Skin epidermis (tissue), 12 donors: Measurements from ENCODE around the gene CR2.
"Not testable (repeated sequence)": the region's sequence is repeated elsewhere in the genome, so short reads cannot be mapped to it uniquely, and the experiment has no call there.

Source experiments
- H3K27ac ChIP-seq, 21 experiments: fragments of 200-600 bp; sonication (generic) in 11 of 21; one replicate each; pipeline ENCODE4 v1.5.0; 2020; ENCODE audit warnings: mild to moderate bottlenecking in 3 of 21, inconsistent platforms in 2 of 21, moderate library complexity in 2 of 21
- H3K4me3 ChIP-seq, 7 experiments: fragments of 200-600 bp; sonication (generic) in 2 of 7; one replicate each; pipeline ENCODE4 v1.5.0; 2020; ENCODE audit warnings: inconsistent platforms in 2 of 7, mild to moderate bottlenecking in 2 of 7, moderate library complexity in 1 of 7

The CR2 gene

DNA sequence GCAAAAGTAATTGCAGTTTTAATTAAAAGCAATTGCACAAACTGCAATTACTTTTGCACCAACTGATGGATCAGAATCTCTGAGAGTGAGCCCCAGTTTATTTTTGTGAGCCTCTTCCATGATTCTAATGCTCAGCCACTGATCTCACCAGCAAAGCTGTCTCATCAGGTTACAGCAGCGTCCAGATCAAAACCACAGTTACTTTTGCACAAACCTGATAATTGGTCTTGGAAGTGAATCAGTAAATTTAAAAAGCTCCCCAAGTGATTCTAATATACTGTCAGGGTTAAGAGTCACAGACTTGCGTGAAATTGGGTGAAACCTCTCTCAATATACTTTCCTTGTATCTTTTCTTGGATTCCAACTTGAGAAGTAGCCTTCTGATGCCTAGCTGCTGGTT, 13.5 kb upstream of the CR2 start:
- Histone ChIP-seq H3K27ac (no peak overlapping the region), H3K4me3 (no peak overlapping the region)

DNA sequence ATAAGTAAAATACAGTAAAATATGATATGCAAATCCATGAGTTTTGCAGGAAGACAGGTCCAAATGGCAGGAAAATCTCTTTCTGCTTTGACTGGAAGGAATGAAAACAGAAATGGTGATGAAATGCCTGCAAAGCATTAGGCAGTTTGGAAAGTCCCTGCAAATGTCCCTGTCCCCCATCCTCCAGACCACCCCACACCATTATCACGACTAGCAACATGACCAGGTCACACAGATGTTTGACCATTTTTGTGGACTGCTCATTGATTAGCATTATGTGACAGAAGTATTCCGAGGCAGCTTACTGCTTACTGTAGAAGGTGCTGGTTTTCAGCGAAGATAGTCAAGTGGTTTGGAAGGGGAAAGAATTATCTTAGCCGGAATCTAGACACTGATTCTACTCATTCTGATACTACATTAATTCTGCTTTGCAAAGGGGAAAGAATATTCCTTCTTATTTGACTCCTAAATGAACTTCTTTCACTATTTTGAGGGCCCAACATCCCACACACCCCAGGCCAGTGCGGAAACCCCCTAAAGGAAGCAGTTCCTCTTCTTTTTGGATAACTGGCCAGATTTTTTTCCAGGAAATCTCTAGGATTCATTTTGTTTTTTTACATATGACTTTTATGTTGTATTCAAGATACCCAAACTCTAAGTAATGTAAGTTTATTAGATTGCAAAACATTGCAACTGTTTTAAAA, 9.5 kb upstream of the CR2 start:
- H3K27ac ChIP-seq = no peak overlapping the region
- no peak overlapping the region for H3K4me3 ChIP-seq

DNA sequence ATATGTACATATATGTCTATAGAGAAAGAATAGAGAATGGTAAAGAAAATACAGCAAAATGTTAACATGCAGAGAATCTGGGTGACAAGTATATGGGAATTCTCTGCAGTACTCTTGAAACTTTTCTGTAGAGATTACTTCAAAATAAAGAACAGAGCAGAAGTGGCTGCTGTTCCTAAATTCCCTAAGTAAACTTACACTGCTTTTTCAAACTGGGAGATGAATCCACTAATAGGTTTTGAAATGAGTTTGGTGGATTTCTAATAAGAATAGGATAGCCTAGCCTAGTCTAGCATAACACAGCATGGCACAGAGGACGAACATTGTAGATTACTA, 450 bp upstream of the CR2 start:
- H3K4me3 ChIP-seq = peak overlapping the region in 2 of 7 experiments; percentile 5 to 42

DNA sequence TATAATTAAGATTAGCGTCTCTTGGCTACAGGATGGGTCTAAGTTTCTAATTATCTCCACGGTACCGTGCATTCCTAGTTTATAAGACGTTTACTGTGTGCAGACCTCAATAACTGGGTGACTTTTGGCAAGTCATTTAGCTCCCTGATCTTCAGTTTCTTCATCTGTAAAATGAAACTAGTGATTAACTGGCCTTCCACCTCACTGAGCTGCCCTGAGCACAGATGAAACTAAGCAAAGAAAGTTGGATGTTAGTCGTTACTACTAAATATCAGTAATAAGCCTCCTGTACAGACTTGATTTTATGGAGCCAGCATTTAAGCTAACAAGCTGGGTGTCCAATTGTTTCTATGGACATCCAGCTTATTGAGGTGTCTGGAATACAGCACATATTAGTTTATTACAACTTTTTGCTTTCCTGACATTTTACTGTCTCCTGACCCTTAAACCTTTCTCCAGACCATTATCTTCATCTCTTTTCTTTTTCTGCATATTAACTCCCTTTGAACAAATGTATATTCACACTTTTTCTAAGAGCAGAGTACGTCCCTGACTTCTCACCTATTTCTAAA, 1.1 kb downstream of the CR2 start:
- Histone ChIP-seq H3K4me3 (no peak overlapping the region), H3K27ac (no peak overlapping the region)

More for the DNA sequence above, 450 bp upstream of the CR2 start:
- H3K27ac ChIP-seq = no peak overlapping the region

DNA sequence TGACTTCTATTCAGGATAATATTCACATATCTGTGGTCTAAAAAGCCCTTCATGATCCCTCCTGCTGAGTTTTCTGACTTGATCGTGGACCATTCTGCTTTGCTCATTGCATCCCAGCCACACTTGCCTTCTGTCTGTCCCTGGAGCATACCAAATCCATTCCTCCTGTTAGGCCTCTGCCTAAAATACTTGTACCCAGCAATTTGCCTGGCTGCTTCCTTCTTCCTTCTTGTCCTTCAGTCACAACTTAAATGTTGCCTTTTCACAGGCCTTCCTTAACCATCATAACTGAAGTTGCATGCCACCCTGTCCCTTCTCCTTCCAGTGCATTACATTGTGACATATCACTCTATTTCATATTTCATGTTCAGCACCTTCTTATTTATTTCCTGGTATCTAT, 4.3 kb downstream of the CR2 start:
- no peak overlapping the region for H3K27ac ChIP-seq

DNA sequence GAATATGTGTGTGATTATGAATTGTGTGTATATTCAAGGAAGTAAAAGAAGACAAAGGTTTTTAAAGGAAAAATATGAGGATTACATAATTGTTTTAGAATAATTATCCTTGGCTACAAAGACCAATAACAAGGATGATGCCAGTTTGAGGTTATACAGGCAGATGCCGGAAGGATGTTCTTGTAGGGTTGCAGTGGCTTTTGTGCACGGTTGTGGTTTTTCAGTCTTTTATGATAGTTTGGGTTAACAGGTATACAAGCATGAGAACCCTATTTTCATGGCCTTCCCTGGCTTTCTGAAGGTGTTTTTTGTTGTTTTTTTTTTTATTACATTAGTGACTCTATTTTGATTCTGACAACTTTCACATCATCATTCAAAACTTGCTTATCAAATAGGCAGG, 4.9 kb downstream of the CR2 start:
- no peak overlapping the region for H3K4me3 ChIP-seq
- no peak overlapping the region for H3K27ac ChIP-seq

More for the DNA sequence above, 4.3 kb downstream of the CR2 start:
- no peak overlapping the region for H3K4me3 ChIP-seq

DNA sequence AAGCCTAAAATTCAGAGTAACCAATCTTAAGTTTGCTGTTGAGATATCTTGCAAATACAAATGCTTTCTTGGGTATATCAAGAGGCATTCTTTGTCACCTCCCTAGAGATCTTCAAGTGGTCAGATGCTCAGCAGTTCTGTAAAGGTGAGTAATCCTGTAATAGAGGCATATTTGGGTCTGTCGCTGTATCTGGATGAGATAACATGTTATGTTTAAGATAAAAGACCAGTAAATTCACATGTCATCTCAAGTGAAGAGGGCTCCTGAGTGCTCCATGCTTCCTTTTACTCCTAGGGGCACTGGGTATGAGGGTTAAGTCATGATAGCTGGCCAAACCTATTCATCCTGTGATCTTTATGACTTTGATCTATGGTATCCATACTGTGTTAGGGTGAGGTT, 7.5 kb downstream of the CR2 start:
- H3K27ac ChIP-seq = no peak overlapping the region
- no peak overlapping the region for H3K4me3 ChIP-seq

DNA sequence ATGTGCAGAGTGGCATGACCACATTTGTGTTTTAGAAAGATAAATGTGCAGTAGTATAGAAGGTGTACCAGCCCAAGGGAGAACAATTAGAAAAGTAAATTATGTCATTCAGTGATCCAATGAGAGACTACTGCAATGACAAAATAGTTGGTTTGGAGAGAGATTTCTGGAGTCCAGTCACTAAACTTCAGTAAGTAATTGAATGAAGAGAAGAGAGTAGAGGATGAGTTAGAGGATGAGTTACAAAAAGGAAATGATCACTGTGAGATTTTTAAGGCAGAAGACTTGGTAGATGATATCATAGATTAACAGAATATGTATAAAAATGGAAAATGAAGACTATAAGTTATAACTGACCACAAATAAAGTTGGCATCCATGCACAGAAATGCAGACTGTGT, 8.4 kb downstream of the CR2 start:
- Histone ChIP-seq H3K4me3 (no peak overlapping the region), H3K27ac (no peak overlapping the region)

DNA sequence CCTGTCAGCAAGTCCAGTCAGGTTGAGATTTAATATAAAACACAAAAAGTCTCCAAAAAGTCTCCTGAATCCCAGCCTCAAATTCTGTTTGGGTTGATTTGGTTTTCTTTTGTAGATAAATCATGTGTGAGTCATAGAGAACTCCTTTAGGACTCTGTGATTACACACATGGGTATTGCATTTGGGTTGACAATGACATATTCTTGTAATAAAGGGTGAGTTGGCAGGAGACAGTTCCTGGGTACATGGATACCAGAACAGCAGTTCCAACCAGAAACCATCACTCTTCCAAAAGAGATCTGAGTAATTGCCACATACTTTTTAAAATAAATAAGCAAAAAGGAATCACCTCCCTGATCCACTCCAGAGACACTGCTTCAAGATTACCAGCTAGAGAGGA, 8.9 kb downstream of the CR2 start:
- Histone ChIP-seq H3K4me3 (no peak overlapping the region), H3K27ac (no peak overlapping the region)

DNA sequence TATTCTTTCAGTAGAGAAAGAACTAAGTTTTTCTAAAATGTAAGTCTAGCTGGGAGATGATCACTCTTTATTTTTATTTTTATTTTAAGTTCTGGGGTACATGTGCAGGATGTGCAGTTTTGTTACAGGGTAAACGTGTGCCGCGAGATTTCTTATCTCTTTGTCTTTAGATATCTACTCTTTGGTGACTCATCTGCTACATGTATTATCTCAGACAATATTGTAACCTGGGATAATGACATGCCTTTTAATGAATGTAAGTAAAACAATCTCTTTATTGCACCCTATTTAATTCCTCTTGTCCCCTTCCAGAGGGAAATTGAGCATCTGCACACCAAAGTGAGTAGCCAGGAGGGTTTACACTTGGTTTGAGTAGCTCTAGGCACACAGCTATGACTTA, 9.4 kb downstream of the CR2 start:
- H3K27ac ChIP-seq = no peak overlapping the region
- no peak overlapping the region for H3K4me3 ChIP-seq

DNA sequence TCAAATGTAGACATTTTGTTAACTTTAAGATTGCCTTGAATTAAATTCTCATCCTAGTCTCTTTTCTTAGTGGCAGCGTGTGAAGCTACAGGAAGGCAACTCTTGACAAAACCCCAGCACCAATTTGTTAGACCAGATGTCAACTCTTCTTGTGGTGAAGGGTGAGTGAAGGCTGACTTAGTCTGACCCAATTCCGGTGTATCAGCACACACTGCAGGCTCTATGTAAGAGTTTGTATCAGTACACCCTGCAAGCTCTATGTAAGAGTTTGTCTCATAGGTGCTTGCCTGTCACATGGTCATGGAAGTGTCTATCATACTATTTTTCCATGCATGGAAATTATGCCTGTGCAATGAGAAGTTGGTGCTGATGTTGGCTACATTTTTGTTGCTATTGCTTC, 16.8 kb downstream of the CR2 start:
- no peak overlapping the region for H3K27ac ChIP-seq
- H3K4me3 ChIP-seq = no peak overlapping the region

DNA sequence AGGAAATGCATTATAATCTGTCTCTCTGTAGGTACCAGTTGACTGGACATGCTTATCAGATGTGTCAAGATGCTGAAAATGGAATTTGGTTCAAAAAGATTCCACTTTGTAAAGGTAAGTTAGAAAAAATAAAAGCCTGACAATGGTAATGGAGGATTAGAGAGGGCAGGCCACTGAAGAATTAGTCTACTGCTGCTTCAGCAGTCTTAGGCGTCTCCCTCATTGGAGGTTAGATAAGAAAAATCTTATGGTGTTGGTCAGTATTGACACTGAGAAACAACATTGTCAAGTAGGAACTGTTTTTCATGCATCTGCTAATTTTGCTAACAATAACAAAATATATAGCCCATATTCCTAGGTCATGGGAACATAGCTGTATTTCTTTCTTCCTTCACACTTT, 20.1 kb downstream of the CR2 start:
- no peak overlapping the region for H3K27ac ChIP-seq
- H3K4me3 ChIP-seq = no peak overlapping the region

DNA sequence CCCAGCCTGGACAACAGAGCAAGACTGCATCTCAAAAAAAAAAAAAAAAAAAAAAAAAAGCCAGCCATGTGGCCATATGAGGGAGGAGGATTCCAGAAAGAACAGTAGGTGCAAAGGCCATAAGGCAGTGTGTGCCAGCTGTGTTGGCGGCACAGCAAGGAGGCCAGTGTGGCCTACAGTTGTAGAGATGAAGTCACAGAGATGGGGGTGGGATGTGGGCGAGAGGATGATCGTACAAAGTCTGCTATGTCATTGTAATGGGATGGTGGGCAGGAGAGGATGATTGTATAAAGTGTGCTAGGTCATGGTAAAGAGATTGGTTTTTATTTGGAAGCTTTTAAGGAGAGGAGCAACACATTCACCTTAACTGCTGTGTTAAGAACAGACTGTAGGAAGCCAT, 32.1 kb downstream of the CR2 start:
- H3K4me3 ChIP-seq = no peak overlapping the region

DNA sequence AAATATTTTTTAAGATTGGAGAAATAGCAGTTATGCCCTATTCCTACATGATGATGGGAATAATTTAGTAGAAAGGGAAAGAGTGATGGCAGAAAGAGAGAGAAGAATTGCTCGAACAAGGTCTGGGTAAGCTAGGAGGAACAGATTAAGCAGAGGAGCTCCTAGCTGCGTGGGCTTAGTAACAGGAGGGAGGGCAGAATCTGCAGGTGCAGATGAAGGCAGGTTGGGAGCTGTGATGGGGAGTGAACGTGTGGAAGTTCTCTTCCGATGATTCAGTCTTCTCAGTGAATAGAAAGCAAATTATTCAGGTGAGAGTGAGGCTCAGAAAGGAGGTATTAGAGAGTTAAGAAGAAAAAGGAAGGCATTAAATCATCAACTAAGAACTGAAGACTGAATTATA, 33.5 kb downstream of the CR2 start:
- Histone ChIP-seq H3K27ac (no peak overlapping the region), H3K4me3 (no peak overlapping the region)

More for the DNA sequence above, 32.1 kb downstream of the CR2 start:
- H3K27ac ChIP-seq = no peak overlapping the region

DNA sequence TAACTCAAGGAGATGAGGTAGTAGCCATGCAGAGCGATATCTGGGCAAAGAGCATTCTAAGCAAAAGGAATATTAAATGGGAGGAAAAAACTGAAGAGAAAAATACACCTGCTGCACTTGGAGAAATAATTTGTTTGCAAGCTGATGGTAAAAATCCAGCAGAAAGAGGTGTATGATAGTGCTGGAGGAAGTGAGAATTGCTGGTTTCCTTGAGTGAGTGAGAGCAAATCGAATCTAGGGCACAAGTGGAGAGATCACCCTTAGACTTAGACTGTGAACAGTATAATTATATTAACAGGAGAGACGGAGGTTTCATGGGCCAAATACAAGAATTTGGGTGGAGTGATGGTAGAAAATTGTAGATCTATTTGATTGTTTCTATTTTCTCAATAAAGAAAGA, 39.1 kb downstream of the CR2 start:
- Histone ChIP-seq H3K4me3 (no peak overlapping the region), H3K27ac (no peak overlapping the region)

DNA sequence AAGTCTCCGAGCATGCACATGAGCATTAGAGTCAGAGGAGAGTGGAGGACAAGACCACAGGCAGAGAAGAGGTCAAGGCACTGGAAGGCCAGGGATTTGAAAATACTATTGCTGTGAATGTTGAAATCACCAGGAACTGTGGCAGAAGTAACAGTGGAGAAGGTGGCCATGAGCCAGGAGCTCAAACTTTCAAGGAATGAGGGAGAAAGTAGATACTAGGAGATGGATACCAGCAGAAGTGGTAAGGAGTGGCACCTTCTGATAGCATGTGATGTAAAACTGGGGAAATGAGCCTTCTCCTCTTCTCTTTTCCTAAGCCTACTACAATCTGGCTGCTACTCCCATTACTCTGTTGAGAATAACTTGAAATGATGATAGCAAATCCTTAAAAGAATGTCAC, 40.0 kb downstream of the CR2 start:
- no peak overlapping the region for H3K27ac ChIP-seq
- no peak overlapping the region for H3K4me3 ChIP-seq

DNA sequence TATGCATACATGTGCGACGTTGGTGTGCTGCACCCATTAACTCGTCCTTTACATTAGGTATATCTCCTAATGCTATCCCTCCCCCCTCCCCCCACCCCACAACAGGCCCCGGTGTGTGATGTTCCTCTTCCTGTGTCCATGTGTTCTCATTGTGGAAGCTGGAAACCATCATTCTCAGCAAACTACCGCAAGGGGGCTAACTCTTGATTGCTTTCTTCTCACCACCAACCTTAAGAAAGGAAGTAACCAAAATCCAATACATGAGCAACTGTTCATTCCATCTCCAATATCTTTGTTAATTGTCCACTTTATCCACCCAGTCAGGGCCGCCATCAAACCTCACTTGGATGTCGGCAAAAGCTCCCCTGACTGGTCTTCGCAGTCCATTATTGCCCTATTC, 41.2 kb downstream of the CR2 start:
- H3K4me3 ChIP-seq, H3K27ac ChIP-seq: not testable (repeated sequence)

DNA sequence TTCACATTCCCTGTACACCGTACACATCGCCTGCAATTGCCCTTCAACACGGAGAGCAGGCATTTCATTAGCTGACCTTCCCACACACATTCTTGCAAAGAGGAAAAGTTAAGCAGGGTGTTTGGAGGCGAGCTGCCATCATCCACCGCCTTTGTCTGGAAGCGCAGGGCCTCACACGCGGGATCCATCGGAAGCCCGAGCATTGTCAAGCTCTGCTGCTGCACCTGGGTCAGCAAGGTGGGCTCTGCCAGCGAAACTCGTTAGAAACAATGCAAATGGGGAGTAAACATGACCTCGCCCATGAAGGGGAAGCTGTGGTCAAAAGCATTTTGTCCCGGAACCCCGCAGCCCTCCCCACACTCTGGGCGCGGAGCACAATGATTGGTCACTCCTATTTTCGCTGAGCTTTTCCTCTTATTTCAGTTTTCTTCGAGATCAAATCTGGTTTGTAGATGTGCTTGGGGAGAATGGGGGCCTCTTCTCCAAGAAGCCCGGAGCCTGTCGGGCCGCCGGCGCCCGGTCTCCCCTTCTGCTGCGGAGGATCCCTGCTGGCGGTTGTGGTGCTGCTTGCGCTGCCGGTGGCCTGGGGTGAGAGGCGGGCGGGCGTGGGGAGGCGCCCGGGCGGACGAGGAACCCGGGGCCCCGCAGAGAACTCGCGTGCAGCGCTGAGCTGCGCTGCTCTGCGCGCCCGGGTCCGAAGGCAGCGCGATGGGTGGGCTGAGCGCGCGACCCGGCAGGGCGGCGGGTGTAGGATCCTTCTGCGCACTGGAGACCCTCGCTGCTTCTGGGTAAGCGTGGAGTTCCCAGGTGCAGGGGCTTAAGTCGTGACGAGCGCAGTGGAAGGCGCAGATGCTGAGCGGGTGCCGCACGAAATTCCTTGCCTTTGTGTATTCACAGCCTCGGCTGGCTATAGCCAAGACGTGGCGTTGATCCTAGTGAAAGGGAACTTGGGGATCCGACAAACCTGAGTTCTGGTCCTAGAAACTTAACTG, 42.0 kb downstream of the CR2 start, which contains the start of gene CR1:
Gene CR1, plus strand, starts transcription at position 357 of the 992 bp plus-strand sequence. Its CDS starts 111 bp downstream, at position 468.
- Histone ChIP-seq H3K4me3 (peak within 1 kb of the TSS in 6 of 7 experiments; percentile 3 to 39 (median 28)), H3K27ac (peak within 1 kb of the TSS in 8 of 21 experiments; percentile 6 to 63 (median 34))

DNA sequence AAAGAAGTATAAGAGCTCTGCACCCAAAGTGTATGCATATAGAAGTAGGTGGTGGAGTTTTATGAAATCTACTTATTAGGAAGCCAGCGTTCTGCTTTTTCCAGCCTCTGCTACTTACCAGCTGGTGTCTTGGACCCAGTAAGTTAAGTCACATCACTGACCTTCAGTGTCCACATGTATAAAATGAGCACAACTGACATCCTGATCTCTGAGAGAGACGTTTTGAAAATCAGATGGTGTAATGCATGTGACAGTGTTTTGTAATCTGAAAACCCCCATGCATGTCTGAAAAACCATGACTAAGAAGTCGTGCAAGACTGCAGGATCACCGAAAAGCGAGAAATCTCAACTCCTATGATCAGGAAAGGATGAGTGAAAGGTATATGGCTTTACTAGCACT, 43.8 kb downstream of the CR2 start:
- Histone ChIP-seq H3K27ac (no peak overlapping the region), H3K4me3 (no peak overlapping the region)

DNA sequence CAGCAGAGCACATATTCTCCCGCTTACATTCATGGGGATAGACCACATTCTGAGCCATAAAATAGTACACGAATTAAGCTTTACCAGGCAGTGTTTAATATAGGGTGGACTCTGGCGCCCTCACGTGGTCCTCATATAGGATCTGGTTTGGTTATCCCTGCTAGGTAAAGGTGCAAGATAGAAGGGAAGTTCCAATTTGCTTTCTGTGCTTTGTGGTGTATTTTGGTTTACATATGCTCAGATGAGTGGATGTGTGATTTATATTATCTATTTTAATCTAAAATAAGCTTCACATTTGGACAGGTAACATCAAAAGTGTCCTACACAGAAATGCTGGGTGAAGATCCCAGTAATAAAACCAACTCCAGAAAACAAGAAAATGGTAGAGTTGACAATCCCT, 45.4 kb downstream of the CR2 start:
- no peak overlapping the region for H3K4me3 ChIP-seq
- H3K27ac ChIP-seq = no peak overlapping the region

DNA sequence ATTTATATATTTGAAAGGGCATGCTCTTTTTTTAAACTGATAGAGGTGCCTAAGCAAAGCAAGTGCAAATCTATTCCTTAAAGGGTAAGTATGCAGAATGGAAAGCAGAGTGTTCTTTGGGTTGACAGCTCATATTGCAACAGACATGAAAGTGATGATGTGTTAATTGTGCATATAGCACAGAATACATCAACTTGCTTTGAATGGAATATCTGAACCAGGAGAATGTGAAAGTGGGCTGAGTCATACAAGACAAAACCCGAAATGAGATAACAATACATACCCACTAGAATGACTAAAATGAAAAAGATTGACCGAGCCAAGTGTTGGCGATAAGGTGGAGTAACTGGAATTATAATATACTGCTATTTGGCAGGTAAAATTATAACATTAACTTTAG, 46.2 kb downstream of the CR2 start:
- Histone ChIP-seq H3K4me3 (no peak overlapping the region), H3K27ac (no peak overlapping the region)
